Esophagus muscularis mucosa (tissue), 4 donors: ENCODE results near the gene TLK2.
"Not testable (repeated sequence)": the region's sequence is repeated elsewhere in the genome, so short reads cannot be mapped to it uniquely, and the experiment has no call there.

Source experiments
- CTCF ChIP-seq, 3 experiments: fragments of 200-600 bp in 2 of 3; fragments of 450-650 bp in 1 of 3; sonication (generic) in 2 of 3; IDR thresholded peaks; one replicate each; pipeline ENCODE4 v1.5.1; 2017 to 2019; ENCODE audit warnings: antibody characterized with exemption in 3 of 3, mild to moderate bottlenecking in 2 of 3, moderate library complexity in 1 of 3
- EP300 ChIP-seq: sonication (generic); formaldehyde crosslinking; IDR thresholded peaks from one replicate; pipeline ENCODE4 v1.6.1; 2017; ENCODE audit warnings: antibody characterized with exemption
- POLR2A ChIP-seq: fragments of 450-650 bp; IDR thresholded peaks from one replicate; pipeline ENCODE4 v1.6.1; 2017; ENCODE audit warnings: antibody characterized with exemption, moderate library complexity, mild to moderate bottlenecking, low read depth
- POLR2AphosphoS5 ChIP-seq, 2 donors: sonication (generic); formaldehyde crosslinking; IDR thresholded peaks; one replicate each; pipeline ENCODE4 v1.6.1; 2017; ENCODE audit warnings: antibody characterized with exemption in 2 of 2

GRCh38 chr17:62525317-62525716 is 46.7 kb downstream of the TLK2 start:
- not testable (repeated sequence) for TF ChIP-seq POLR2A; CTCF (IDR thresholded peaks at IDR 0.05); POLR2AphosphoS5 (IDR thresholded peaks at IDR 0.05); EP300
